GM19035 (cell line): ENCODE data around the gene OR5A2.
"Not testable (repeated sequence)": the region's sequence is repeated elsewhere in the genome, so short reads cannot be mapped to it uniquely, and the experiment has no call there.

Experiments used
- ATAC-seq: cut with Tn5 transposase; IDR thresholded peaks from one replicate; pipeline ENCODE4 v1.9.1; 2021; ENCODE audit not compliant: unreplicated experiment

Gene OR5A2

DNA sequence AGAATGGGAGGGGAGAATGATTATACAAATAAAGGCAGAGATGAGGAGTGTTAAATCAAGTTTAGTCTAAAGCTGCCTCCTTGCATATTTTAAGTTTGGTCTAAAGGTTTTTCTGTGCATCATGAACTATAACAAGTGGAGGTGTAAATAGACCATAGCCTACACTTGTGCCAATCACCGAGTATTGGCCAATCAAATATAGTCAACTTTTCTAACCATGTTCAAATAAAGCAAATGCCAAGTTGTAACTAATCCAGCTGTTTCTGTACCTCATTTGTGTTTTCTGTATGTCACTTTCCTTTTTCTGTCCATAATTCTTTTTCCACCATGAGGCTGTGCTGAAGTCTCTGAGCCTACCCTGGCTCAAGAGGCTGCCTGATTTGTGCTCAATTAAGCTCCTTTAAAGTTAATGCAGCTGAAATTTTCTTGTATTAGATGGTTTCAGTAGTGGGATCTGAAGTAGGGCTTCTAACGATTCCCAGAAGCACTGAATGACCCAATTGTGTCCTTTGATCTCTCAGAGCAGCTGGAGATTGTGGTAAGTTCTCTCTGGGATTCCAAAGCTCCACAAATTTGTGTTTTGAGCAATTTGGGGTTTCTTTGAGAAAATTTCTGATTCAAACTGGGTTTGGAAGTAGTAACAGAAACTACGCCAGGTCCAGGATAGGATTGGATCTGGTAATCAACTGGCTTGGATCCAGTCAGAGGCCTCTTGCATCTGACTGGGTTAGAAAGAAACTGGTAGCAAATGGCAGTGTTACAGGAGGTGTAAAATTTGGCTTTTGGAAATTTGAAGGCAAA, 25.6 kb downstream of the OR5A2 start:
- ATAC-seq: no peak

DNA sequence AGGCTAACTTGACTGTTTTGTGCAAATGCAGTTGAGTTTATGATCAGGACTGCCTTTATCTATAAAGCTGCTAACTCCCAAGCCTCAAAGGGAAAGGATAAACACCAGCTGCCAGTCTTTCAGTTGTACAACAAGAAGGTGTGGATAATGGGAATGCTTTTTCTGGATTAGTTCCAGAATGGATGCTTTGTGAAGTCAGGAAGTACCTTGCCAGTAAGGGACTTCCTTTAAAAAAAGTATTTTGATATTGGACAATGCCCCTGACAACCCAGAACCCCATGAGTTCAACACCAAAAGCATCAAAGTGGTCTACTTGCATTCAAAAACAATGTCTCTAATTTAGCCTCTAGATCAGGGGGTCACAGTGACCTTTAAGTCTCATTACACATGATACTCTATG, 32.0 kb downstream of the OR5A2 start:
- ATAC-seq: no peak

DNA sequence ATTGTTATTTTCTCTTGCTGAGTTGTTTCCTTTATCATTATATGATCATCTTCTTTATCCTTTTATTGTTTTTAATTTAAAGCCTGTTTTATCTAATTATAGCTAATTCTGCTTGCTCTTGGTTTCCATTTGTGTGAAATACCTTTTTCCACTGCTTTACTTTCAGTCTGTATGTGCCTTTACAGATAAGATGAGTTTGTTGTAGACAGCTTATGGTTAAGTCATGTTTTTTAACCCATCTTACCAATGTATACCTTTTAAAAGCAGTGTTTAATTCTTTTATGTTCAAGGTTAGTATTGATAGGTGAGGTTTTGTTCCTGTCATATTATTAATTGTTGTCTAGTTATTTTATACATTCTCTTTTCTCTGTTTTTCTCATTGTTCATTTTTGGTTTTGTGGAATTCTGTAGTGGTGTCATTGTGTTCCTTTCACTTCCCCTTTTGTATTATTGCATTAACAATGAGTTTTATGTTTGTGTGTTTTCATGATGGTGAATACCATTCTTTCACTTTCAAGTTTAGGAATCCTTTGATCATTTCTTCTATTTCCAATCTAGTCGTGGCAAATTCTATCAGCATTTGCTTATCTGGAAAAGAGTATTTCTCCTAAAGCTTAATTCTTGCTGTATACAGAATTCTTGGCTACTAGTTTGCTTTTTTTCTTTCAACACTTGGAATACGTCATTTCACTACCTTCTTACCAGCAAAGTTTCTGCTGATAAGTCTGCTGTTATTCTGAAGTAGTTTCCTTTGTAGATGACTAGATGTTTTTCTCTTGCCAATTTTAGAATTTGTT, 45.8 kb downstream of the OR5A2 start:
- ATAC-seq: peak; percentile 93

DNA sequence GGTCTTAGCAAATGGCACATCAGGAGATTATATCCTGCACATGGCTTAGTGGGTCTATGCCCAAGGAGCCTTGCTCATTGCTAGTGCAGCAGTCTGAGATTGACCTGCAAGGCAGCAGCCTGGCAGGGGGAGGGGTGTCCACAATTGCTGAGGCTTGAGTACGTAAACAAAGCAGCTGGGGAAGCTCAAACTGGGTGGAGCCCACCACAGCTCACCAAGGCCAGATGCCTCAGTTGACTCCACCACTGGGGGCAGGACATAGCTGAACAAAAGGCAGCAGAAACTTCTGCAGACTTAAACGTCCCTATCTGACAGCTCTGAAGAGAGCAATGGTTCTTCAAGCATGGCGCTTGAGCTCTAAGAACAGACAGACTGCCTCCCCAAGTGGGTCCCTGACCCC, 53.9 kb downstream of the OR5A2 start:
- ATAC-seq: not testable (repeated sequence)

DNA sequence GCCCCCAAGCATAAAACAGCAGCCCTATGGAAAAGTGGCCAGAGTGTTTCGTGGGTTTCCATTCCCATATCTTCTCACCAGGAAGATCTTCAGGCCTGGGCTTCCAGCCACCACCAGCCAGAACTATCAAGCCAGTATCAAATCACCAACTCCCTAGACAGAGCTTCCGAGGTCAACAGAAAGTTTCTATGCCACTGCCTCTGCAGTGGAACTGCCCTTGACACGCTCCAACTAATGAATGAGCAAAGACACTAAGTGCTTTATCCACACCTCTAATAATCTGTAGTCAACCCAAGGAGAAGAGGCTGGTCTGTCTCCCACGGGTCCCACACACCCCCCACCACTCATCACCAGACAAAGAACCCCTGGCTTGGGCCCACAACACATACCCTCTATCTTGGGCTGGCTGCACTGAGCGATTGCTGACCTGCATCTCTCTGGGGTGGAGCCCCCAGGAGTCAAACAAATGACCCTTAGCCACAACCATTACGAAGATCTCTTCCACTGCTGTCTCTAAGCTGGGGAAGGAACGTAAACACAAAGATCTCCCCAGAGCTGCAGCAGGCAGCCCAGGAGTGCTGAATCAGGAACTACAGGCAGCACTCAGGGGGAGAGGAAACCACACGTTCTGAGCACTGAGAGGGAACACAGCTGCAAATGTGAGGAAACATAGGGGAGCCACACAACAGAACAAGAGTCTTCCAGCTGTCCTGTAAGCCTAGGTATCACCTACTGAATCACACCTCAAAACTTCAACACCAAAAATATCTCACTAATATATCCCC, 57.8 kb downstream of the OR5A2 start:
- ATAC-seq: no peak
